Hepatocyte (in vitro differentiated cells): ENCODE data around the gene MYH16. TPM values are rescaled to one million over a fixed set of nuclear protein-coding genes. Genes with fewer than 3 reads are reported as not detected.

ENCODE experiments used
- DNase-seq: peaks from one replicate; pipeline ENCODE4 v3.0.0-alpha.2; 2016; ENCODE audit warnings: low spot score
- H2AFZ ChIP-seq: fragments of 200-600 bp; sonication (generic); 2 replicates; pipeline ENCODE4 v1.6.0; 2016; ENCODE audit warnings: antibody characterized with exemption, mild to moderate bottlenecking
- H3K27ac ChIP-seq: fragments of 200-600 bp; sonication (generic); 2 replicates; pipeline ENCODE4 v1.5.1; 2016; ENCODE audit warnings: mild to moderate bottlenecking
- H3K27me3 ChIP-seq: fragments of 200-600 bp; sonication (generic); 2 replicates; pipeline ENCODE4 v1.6.1; 2016
- H3K36me3 ChIP-seq: fragments of 200-600 bp; sonication (generic); replicated peaks from 2 replicates; pipeline ENCODE4 v1.5.1; 2016; ENCODE audit warnings: low read depth; ENCODE audit not compliant: insufficient read depth
- H3K4me1 ChIP-seq: fragments of 200-600 bp; sonication (generic); 2 replicates; pipeline ENCODE4 v1.5.1; 2016; ENCODE audit warnings: mild to moderate bottlenecking, moderate library complexity; ENCODE audit not compliant: insufficient read depth
- H3K4me2 ChIP-seq: fragments of 200-600 bp; sonication (generic); 2 replicates; pipeline ENCODE4 v1.6.0; 2016
- H3K4me3 ChIP-seq: fragments of 200-600 bp; sonication (generic); 2 replicates; pipeline ENCODE4 v1.5.1; 2016; ENCODE audit warnings: mild to moderate bottlenecking
- H3K79me2 ChIP-seq: fragments of 200-600 bp; sonication (generic); 2 replicates; pipeline ENCODE4 v1.6.0; 2017; ENCODE audit warnings: mild to moderate bottlenecking
- H3K9me2 ChIP-seq: fragments of 200-600 bp; sonication (generic); replicated peaks from 2 replicates; pipeline ENCODE4 v1.6.0; 2017; ENCODE audit warnings: mild to moderate bottlenecking; ENCODE audit not compliant: insufficient read depth
- H3K9me3 ChIP-seq: fragments of 200-600 bp; sonication (generic); 2 replicates; pipeline ENCODE4 v1.5.1; 2016; ENCODE audit warnings: low read depth, mild to moderate bottlenecking
- H4K20me1 ChIP-seq: fragments of 200-600 bp; sonication (generic); 2 replicates; pipeline ENCODE4 v1.6.0; 2016; ENCODE audit warnings: mild to moderate bottlenecking; ENCODE audit not compliant: insufficient read depth, poor library complexity, severe bottlenecking
- EZH2 ChIP-seq: fragments of 200-600 bp; sonication (generic); IDR thresholded peaks from 2 replicates; pipeline ENCODE4 v1.6.1; 2016; ENCODE audit warnings: antibody characterized with exemption, mild to moderate bottlenecking, borderline replicate concordance
- EZH2phosphoT487 ChIP-seq: fragments of 200-600 bp; sonication (generic); IDR thresholded peaks from one replicate; pipeline ENCODE4 v1.6.1; 2018; ENCODE audit warnings: antibody characterized with exemption, mild to moderate bottlenecking, low read depth, moderate library complexity; ENCODE audit not compliant: unreplicated experiment, severe bottlenecking
- WGBS: methylation state at CpG from one replicate; pipeline ENCODE4 v1.1.6; 2016; ENCODE audit warnings: low lambda C conversion rate; ENCODE audit errors: missing lambda C conversion rate; 5-methylcytosine and 5-hydroxymethylcytosine counted together
- polyA plus RNA-seq: library from polyadenylated mRNA; unstranded; fragments of >200 nt; fragmentation: Nextera tagmentation; extraction: Ambion mirVana; gene quantifications from 2 replicates; pipeline ENCODE4 v1.2.1, GENCODE V29; 2016
- total RNA-seq: library from RNA; depleted of rRNA; stranded (reverse); fragments of >200 nt; gene quantifications from 2 replicates; pipeline ENCODE4 v1.2.3, GENCODE V29; 2014
- TF ChIP-seq, protein P1 (sequence below): fragments of 200-600 bp; sonication (generic); IDR thresholded peaks from 2 replicates; pipeline ENCODE4 v1.5.1; 2016; ENCODE audit warnings: antibody characterized with exemption, mild to moderate bottlenecking; ENCODE audit not compliant: poor library complexity

Gene MYH16
- total and polyA plus RNA-seq, 2 experiments from 2014 or later: 0.13 TPM; not detected in 1

DNA sequence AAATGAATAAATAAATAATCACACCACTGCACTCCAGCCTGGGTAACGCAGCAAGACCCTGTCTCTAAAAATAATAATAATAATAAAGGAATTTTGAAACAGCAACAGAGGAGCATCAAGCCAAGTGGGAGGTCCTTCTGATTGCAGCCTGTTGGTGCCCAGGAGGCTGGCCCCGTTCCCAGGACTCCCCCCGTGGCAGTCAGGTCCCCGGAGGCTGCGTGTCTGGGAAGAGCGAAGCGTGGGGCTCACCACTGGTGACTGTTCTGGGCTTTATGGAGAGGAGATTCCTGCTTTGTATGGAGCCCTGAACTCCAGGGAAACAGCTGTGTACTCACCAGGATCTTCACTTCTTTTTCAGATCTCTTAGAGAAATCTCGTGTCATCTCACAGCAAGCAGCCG lies 19.3 kb upstream of the MYH16 start:
- Histone ChIP-seq H3K4me3 (no peak overlapping the region), H3K27me3 (no peaks in the 10 kb centered on the region), H3K4me2 (no peak overlapping the region), H3K27ac (no peak overlapping the region), H3K79me2 (no peaks in the 10 kb centered on the region), H2AFZ (no peak overlapping the region), H3K4me1 (no peaks in the 10 kb centered on the region), H3K9me3 (no peaks in the 10 kb centered on the region), H4K20me1 (no peaks in the 10 kb centered on the region), H3K36me3 (no peaks in the 10 kb centered on the region), H3K9me2 (no peaks in the 10 kb centered on the region)
- TF ChIP-seq, protein P1, sequence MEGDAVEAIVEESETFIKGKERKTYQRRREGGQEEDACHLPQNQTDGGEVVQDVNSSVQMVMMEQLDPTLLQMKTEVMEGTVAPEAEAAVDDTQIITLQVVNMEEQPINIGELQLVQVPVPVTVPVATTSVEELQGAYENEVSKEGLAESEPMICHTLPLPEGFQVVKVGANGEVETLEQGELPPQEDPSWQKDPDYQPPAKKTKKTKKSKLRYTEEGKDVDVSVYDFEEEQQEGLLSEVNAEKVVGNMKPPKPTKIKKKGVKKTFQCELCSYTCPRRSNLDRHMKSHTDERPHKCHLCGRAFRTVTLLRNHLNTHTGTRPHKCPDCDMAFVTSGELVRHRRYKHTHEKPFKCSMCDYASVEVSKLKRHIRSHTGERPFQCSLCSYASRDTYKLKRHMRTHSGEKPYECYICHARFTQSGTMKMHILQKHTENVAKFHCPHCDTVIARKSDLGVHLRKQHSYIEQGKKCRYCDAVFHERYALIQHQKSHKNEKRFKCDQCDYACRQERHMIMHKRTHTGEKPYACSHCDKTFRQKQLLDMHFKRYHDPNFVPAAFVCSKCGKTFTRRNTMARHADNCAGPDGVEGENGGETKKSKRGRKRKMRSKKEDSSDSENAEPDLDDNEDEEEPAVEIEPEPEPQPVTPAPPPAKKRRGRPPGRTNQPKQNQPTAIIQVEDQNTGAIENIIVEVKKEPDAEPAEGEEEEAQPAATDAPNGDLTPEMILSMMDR: no peak
- TF ChIP-seq EZH2phosphoT487 (no peak), EZH2 (no peak)
- WGBS: 68% methylated on average over 9 of the region's 9 CpGs
- no peak for DNase-seq

DNA sequence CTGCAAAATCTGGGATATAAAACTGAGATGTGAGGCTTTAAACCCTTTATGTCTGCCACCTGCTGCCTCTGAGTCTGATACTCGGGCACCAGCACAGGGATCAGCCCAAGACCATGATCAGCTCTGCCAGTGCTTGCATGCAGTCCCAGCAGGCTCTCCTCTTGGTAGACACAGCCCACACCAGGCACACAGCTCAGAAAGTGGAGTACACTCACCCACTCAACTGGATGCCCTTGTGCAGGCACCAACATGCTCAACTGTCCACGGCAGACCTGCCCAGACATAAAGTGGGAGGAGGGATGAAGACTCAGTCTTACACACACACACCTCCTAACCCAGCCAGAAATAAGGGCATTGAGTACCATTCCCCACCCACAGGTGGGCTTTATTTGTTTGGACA lies 18.2 kb upstream of the MYH16 start:
- no peak overlapping the region for H2AFZ ChIP-seq
- H3K4me2 ChIP-seq: no peak overlapping the region
- no peak overlapping the region for H3K4me3 ChIP-seq
- 82% methylated on average over 2 of the region's 2 CpGs for WGBS
- no peak overlapping the region for H3K27ac ChIP-seq
- H3K4me1 ChIP-seq: no peaks in the 10 kb centered on the region
- H3K9me2 ChIP-seq: no peaks in the 10 kb centered on the region
- H3K9me3 ChIP-seq: no peaks in the 10 kb centered on the region
- no peaks in the 10 kb centered on the region for H3K36me3 ChIP-seq
- no peaks in the 10 kb centered on the region for H3K79me2 ChIP-seq
- H3K27me3 ChIP-seq: no peaks in the 10 kb centered on the region
- DNase-seq: no peak
- TF ChIP-seq, protein P1: no peak
- no peak for TF ChIP-seq EZH2
- no peak for TF ChIP-seq EZH2phosphoT487
- H4K20me1 ChIP-seq: no peaks in the 10 kb centered on the region

DNA sequence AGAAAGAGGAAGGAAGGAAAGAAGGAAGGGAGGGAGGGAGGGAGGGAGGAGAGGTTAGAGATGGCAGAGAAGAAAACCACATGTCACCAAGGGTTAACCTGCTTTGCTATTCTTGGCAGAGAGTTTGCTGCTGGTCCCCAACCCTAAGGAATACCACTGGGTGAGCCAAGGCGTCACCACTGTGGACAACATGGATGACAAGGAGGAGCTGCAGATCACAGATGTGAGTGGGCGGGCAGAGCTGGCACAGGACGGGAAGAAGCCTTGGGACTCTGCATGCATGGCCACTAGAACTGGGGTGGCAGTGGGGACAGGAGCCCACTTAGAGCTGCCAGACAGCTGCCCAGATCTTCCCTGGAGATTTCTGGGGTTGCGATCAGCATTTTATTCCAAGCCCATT lies 17.2 kb upstream of the MYH16 start:
- TF ChIP-seq, protein P1: no peak
- TF ChIP-seq EZH2phosphoT487 (no peak), EZH2 (no peak)
- 92% methylated on average over 4 of the region's 4 CpGs for WGBS
- Histone ChIP-seq H3K27me3 (no peaks in the 10 kb centered on the region), H4K20me1 (no peaks in the 10 kb centered on the region), H3K27ac (no peak overlapping the region), H3K4me3 (no peak overlapping the region), H3K79me2 (no peaks in the 10 kb centered on the region), H2AFZ (no peak overlapping the region), H3K9me3 (no peaks in the 10 kb centered on the region), H3K4me1 (no peaks in the 10 kb centered on the region), H3K36me3 (no peaks in the 10 kb centered on the region), H3K4me2 (no peak overlapping the region), H3K9me2 (no peaks in the 10 kb centered on the region)
- no peak for DNase-seq

DNA sequence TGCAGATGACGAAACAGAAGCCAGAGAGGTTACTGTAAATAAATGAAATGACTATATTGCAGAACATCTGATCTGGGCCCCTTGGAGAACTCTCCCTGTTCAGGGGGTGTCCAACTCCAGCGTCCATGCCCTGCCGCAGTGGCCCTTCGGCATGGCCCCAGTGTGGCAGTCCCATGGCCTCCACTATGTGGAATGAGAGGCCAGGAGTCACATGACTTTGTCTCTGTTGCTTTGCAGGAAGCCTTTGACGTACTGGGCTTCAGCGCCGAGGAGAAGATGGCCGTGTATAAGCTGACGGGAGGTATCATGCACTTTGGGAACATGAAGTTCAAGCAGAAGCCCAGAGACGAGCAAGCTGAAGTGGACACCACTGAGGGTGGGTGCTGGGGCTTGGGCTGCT lies 15.6 kb upstream of the MYH16 start:
- no peak for TF ChIP-seq EZH2phosphoT487
- TF ChIP-seq EZH2: no peak
- TF ChIP-seq, protein P1: no peak
- H3K9me2 ChIP-seq: no peaks in the 10 kb centered on the region
- H4K20me1 ChIP-seq: no peaks in the 10 kb centered on the region
- 92% methylated on average over 10 of the region's 10 CpGs for WGBS
- H3K79me2 ChIP-seq: no peaks in the 10 kb centered on the region
- no peak overlapping the region for H2AFZ ChIP-seq
- DNase-seq: no peak
- H3K4me2 ChIP-seq: no peak overlapping the region
- no peak overlapping the region for H3K27ac ChIP-seq
- no peak overlapping the region for H3K4me3 ChIP-seq
- no peaks in the 10 kb centered on the region for H3K27me3 ChIP-seq
- H3K36me3 ChIP-seq: no peaks in the 10 kb centered on the region
- H3K4me1 ChIP-seq: no peaks in the 10 kb centered on the region
- H3K9me3 ChIP-seq: no peaks in the 10 kb centered on the region
